ENCODE measurements around the gene ZNF462.
A peak's percentile ranks its signal among the peaks of the same experiment; 100 is the strongest.
"Not testable (repeated sequence)": the region's sequence is repeated elsewhere in the genome, so short reads cannot be mapped to it uniquely, and the experiment has no call there.

Gene ZNF462

GRCh38 chr9:106862821-106863720 lies at the start of gene ZNF462:
Gene ZNF462, plus strand, starts transcription at chr9:106863166. Its CDS starts 60,218 bp downstream, at chr9:106923384.
- DNase-seq = peak; percentile 39

GRCh38 chr9:106816524-106816923 lies 46.4 kb upstream of the ZNF462 start:
- DNase-seq = no peak

DNA sequence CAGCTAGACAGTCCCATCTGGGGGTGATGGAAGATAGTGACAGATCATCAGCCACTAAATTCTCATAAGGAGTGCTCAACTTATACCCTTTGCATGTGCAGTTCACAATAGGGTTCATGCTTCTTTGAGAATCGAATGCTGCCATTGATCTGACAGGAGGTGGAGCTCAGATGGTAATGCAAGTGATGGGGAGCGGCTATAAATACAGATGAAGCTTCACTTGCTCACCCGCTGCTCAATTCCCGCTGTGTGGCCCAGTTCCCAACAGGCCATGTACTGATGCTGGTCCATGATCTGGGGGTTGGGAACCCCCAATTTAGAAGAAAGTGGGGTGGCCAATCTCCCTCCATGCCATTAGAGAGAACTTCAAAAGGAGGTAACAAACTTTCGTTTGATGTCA lies 44.9 kb upstream of the ZNF462 start:
- no peak for DNase-seq

GRCh38 chr9:106820866-106821265 lies 42.1 kb upstream of the ZNF462 start:
- no peak for DNase-seq

DNA sequence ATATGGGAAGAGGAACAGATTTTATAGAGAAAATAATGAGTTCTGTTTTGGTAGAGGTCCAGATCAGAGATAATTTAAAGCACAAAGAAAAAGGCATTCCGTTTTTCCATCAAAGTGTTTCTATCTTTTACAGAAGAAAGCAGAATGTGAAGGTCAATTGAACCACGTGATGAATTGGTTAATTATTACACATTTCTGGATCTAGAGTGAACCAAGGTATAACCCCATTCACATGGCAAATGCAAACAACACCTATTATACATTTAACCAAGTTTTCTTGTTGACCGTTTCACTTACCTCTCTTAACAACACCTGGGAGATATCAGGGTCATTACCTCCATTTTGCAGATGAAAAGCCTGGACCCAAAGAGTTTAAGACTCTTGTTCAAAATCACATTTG lies 34.9 kb upstream of the ZNF462 start:
- DNase-seq = no peak

GRCh38 chr9:106828965-106829364 lies 34.0 kb upstream of the ZNF462 start:
- no peak for DNase-seq

- no peak for DNase-seq
Measured at GRCh38 chr9:106829666-106830408, 33.1 kb upstream of the ZNF462 start.

GRCh38 chr9:106830527-106831150 lies 32.3 kb upstream of the ZNF462 start:
- no peak for DNase-seq

DNA sequence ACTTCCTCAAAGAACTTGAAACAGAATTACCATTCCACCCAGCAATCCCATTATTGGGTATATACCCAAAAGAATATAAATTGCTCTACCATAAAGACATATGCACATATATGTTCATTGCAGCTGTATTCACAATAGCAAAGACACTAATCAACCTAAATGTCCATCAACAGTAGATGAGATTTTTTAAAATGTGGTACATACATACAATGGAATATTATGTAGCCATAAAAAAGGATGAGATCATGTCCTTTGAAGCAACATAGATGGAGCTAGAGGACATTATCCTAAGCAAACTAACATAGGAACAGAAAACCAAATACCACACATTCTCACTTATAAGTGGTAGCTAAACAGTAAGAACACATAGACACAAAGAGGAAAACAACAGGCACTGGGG lies 28.1 kb upstream of the ZNF462 start:
- DNase-seq = no peak

- DNase-seq = no peak
Measured at GRCh38 chr9:106835840-106836239, 27.1 kb upstream of the ZNF462 start.

- no peak for DNase-seq
Measured at GRCh38 chr9:106843371-106843770, 19.6 kb upstream of the ZNF462 start.

DNA sequence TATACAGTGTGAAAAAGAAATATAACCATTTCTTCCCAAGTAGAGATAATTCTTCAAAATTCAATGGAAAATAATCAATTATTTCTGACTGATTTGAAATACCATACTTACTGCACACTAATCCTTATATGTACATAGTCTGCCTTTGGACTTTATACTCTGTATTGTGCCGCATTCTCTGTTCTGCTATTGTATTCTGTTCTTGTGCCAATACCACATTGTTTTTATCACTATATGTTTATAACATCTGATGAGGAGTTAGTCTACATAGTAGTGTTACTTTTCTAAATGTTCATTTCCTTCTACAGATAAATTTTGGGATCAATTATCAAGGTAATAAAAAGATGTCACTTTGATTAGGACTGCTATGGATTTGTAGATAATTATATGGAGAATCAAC lies 16.7 kb upstream of the ZNF462 start:
- DNase-seq = no peak

- DNase-seq = no peak
Measured at GRCh38 chr9:106846857-106847256, 16.1 kb upstream of the ZNF462 start.

DNA sequence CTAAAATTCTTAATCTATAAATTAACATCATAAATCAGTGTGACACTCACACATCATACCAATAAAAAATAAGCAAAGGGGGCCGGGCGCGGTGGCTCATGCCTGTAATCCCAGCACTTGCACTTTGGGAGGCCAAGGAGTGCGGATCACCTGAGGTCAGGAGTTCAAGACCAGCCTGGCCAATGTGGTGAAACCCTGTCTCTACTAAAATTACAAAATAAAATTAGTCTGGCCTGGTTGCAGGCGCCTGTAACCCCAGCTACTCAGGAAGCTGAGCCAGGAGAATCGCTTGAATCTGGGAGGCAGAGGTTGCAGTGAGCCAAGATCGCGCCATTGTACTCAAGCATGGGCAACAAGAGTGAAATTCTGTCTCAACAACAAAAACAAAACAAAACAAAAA lies 11.3 kb upstream of the ZNF462 start:
- DNase-seq = not testable (repeated sequence)

- no peak for DNase-seq
Measured at GRCh38 chr9:106857811-106858470, 5.0 kb upstream of the ZNF462 start.

DNA sequence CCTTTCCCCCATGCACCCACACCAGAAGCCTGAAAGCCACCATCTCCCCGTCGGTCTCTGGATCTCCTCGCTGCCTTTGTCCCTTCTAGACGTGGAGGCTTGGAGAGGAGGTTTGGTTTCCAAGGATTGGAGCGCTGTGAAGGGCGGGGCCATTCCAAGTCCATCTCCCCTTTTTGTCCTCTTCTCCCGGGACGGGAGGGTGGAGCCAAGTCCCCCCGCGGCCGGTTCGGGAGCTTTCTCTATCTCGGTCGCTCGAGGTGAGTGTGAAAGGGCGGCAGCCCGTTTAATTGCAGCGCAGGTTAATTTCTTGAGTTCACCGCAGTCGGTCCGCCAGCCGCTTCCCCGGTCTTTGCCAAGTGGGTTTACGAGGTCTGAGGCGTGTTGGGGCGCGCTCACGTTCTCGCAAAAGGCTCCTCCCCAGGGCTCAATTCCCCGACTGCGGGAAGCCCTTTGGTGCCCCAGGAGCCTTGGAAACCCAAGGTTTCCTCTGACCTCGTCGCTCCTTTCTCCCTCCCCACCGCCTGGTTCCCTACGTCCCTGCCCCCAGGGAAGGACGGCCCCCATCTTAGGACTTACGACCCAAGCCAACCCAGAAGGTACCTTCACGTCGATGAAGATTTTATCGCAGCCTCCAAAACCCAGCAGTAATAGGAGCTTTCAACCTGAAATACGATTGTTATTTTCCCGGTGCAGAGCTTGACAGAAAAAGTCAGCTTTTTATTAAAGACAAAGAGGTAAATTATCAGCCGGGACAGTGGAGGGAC lies 2.8 kb upstream of the ZNF462 start:
- DNase-seq = no peak

GRCh38 chr9:106860721-106861639 lies 2.0 kb upstream of the ZNF462 start:
- DNase-seq = no peak

DNA sequence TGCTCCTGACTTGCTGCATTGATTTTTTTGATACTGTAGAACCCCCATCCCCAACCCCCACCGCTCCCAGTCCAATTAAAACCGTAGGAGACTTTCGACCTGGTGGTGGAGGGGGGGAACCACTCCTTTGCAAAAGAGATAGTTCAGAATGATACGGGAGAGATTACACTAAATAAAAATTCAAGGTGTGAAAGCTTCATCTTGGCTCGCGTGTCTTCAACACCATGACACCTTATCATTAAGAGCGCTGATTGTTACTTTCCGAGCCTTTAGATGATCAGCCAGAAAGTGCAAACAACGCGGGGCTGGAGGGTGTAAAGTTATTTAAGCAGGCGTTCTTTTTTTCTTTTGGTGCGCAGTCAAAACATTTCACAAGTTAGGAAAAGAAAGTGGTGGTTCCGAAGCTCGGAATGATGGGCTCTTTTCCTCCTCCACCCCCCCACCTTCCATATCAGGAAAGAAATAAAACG lies 1.3 kb upstream of the ZNF462 start:
- DNase-seq = no peak

- DNase-seq = no peak
Measured at GRCh38 chr9:106862110-106862820, 701 bp upstream of the ZNF462 start.
